HG03045 (cell line): Measurements from ENCODE around the gene SLC49A3.
"Not testable (repeated sequence)": the region's sequence is repeated elsewhere in the genome, so short reads cannot be mapped to it uniquely, and the experiment has no call there.

ENCODE experiments used
- ATAC-seq: cut with Tn5 transposase; IDR thresholded peaks from one replicate; pipeline ENCODE4 v1.9.1; 2021; ENCODE audit warnings: mild to moderate bottlenecking, moderate library complexity; ENCODE audit not compliant: unreplicated experiment

SLC49A3 gene

DNA sequence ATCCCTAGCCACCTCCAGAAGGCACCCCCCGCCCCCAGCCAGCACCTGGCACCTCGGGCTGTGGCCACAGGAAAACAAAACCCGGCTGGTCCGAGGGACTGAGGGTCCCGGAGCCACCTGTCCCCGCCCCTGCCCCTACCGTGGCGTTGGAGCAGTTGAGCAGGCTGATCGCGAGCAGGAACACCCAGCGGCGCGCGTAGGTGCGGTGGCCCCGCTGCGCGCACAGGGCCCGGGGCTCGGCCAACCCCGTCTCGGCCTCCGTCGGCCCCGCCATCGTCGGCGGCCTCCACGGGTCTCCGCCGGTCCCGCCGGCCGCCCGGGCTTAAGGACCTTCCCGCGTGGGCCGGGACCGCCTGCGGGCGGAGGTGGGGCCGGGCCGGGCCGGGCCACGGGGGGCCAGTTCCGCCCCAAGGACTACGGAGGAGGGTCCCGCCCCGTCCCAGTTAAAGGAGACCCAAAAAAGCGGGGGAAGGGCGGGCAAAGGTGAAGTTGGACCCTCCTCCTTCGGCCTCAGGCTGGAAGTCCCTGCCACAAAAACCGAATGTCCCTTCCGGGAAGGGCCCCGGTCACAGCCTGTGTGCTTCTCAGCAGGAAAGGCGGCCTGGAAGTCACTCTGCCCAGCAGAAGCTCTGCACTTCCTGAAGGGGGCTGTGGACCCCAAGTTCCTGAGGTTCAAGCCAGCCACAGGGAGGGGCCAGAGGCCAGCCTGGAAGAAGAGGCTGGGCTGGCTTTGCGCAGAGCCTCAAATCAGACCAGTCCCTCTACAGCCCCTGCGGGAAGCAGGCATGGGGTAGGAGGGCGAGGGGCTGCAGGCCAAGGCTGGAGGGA is at the start of gene SLC49A3:
TSS of gene SLC49A3 (minus strand) at position 298 of the 828 bp plus-strand sequence. CDS start at position 274, 24 bp downstream.
- ATAC-seq = no peak

DNA sequence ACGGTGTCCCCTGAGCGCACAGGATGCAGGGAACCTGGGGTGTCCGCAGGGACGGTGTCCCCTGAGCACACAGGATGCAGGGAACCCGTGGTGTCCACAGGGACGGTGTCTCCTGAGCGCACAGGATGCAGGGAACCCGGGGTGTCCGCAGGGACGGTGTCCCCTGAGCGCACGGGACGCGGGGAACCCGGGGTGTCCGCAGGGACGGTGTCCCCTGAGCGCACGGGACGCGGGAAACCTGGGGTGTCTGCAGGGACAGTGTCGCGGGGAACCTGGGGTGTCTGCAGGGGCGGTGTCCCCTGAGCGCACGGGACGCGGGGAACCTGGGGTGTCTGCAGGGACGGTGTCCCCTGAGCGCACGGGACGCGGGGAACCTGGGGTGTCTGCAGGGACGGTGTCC is 47.6 kb upstream of the SLC49A3 start:
- not testable (repeated sequence) for ATAC-seq

DNA sequence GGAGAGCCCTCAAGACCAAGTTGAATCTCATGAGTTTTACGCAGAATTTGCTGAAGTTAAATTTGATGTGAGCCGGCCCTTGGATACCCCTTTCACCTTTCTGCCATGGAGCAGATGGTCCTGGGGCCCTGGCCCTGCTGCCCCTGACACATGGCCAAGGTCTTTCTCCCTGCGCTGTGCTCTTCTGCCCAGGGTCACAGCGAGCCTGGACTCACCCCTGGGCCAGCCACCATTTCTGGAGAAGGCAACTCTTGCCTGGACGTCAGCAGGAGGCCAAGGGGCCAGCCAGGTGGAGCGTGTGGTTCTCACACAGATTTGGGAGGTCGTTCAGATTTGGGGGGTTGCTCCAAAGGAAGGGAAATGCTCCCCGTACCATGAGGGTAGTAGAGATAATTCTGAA is 46.6 kb upstream of the SLC49A3 start:
- no peak for ATAC-seq

DNA sequence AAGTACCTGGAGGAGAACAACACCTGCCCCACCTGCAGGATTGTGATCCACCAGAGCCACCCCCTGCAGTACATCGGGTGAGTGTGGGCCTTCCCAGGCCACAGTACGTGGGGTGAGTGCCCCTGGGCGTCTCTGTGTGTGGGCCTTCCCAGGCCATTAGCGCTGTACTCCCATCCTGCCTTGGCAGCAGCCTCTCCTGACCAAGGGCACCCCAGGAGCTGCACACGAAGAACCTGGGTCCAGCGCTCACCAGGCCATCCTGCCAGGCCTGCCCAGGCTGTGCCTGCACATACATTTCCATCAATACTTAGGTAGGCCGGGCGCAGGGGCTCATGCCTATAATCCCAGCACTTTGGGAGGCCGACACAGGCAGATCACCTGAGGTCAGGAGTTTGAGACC is 46.0 kb upstream of the SLC49A3 start:
- ATAC-seq = no peak

DNA sequence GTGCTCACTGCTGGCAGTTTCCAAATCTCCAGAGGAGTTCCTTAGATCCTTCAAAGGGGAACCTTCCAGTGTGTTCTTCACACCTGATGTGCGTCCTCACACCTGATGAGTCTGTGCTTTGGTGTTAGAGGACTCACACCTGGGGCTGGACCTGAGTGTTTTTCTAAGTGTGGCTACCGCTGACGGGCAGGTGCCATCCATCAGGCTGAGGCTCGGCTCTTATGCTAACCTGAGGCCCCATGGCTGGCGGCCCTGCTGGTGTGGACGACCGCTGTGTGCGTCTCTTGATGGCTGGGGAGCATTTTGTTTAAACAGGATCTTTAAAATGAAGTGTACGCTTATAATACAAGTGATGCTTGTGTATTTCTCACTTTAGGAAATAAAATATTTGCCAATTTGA is 45.1 kb upstream of the SLC49A3 start:
- no peak for ATAC-seq

DNA sequence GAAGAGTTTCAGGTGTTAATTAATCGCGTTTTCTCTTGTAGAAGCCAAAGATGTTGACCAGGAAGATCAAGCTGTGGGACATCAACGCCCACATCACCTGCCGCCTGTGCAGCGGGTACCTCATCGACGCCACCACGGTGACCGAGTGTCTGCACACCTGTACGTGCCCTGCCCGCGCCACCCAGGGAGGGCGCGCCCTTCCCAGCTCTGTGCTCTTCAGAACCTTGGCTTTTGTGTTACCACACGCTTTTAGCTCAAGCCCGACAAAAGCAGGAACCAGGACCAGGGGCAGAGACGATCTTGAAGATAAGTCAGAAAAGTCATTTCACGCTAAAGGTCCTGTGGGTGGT is 44.7 kb upstream of the SLC49A3 start:
- ATAC-seq = no peak

DNA sequence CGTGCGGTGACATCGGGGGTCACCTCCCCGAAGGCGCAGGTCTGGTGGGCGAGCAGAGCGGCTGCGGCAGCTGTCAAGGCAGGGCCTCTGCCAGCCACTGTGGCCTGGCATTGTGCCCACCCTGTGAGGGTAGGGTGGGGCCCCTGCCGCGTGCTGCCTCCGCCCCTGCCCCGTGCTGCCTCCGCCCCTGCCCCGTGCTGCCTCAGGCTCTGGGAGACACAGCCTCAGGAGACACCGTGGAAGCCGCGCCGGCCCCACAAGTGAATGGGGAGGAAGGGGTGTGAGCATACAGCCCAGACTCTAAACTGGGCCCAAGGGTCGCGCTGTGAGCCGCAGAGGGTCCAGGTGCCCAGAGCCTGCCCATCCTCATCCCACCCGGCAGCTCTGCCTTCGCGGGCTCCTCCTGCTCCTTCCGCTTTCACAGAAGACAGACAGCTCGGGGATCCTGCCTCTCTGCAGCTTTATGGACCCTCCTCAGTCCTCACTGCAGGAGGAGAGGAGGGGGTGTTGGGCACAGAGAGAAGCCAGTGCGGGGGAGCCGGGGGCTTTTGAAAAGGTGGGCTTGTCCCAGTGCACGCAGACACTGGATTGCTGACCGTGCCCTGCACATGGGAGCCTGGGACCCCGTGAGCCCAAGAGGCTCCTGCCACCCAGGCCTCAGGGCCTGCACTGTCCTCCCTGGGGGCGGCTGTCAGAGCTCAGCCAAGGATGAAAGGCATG is 44.1 kb upstream of the SLC49A3 start:
- ATAC-seq = no peak

DNA sequence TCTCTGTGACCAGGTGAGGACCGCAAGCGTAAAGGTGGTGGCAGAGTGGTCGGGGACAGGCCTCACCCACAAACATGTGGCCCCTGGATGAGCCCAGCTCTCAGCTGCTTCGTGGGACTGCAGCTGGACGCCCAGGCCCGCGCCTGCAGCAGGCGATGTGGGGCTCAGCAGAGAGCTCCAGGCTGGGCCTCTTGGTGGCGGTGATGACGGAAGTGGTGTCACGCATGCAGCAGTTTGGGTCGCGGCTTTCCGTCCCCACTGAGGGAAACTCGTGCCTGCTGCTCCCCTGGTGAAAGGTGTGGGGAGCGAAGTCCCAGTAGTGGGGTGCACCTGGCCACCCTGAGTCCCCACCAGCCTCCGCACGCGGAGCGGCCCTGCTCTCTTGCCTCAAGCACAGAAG is 43.5 kb upstream of the SLC49A3 start:
- ATAC-seq = no peak

DNA sequence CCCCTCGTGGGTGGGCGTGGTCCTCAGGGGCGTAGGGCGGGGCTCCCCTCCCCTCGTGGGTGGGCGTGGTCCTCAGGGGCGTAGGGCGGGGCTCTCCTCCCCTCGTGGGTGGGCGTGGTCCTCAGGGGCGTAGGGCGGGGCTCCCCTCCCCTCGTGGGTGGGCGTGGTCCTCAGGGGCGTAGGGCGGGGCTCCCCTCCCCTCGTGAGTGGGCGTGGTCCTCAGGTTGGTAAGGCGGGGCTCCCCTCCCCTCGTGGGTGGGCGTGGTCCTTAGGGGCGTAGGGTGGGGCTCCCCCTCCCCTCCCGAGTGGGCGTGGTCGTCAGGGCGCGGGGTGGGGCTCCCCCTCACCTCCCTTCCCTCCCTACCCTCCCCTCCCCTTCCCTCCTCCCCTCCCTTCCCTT is 43.0 kb upstream of the SLC49A3 start:
- ATAC-seq = not testable (repeated sequence)

DNA sequence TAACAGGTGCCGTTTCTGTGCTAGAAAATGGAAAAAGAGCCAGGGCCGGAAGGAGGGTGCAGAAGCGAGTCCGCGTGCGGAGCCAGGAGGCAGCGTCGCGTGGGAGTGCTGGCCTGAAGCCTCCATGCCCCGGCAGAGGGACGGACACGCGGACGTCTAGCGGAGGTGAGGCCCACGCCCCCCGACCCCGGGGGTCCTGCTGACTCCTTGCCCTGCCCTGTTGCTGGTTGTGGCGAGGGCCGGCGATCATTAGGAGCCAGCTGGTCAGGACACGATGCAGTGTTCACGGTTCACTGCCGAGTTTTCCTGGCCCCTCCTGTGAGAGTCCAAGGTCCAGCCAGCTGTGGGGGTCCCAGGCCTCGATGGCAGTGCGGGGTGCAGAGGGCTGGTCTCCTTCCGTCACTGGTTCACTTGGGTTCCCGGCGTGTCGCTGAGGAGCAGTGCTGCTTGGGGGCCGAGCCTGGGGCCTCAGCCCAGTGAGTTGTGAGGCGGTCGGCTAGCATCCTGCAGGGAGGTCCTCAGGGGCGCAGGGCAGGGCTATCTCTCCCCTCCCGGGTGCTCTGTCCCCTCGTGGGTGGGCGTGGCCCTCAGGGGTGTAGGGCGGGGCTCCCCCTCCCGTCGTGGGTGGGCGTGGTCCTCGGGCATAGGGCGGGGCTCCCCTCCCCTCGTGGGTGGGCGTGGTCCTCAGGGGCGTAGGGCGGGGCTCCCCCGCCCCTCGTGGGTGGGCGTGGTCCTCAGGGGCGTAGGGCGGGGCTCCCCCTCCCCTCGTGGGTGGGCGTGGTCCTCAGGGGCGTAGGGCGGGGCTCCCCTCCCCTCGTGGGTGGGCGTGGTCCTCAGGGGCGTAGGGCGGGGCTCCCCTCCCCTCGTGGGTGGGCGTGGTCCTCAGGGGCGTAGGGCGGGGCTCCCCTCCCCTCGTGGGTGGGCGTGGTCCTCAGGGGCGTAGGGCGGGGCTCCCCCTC is 42.3 kb upstream of the SLC49A3 start:
- ATAC-seq = not testable (repeated sequence)

DNA sequence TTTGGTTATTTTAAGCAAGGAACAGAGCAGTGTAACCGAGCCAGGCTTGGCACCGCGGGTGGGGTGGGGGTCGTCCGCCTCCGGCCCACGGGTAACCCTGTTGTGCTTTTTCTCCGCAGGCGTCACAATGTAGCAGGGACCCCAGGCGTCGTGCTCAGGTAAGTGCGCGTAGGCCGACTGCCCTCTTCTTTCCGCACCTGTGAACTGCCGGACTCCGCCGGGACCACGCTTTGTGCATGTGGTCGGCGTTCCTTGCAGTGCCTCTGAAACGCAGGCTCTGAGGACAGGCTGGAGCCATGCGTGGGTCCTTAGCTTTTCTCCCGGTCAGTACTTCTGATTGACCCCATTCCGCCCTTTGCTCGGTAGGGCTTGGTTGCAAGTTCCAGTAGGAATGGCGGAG is 41.6 kb upstream of the SLC49A3 start:
- no peak for ATAC-seq

DNA sequence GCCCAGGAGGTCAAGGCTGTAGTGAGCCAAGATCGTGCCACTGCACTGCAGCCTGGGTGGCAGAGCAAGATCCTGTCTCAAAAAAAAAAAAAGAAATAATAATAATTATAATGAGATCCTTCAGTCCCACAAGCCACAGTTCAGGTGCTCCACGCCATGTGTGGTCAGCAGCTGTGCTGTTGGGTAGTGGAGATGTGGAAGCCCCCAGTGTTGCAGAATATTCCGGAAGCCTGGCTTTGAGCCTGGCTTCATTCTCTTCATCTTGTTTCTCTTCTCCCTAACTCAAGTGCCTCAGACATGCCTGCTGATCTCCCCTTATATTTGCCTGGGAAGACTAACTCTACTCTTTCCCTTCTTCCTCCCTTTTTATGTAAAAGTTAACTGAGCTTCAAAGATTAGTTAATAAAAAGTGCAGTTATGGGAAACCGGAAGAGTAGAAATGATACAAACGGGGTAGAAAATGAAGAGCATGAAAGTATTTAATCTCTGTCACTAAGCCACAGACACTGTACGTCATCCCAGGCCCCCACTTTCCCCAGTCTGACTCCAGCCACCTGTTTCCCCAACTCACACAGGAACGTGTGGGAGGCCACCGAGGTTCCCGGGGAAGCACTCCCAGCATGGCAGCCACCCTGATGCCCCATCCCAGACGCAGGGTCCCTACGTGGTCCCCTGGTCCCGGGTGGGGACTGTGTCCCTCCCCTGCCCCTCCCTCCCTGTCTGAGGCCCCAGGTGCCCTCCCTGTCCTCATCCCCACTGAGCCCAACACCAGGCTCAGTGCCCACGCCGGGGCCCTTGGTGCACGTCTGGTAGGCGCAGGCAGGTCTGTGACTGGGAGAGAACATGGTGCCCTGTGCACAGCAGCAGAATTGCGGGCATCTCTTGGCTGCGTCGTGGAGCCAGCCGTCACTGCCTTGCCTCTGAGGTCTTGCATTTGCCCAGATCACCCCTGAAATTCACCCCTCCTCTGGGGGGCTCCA is 40.7 kb upstream of the SLC49A3 start:
- ATAC-seq = no peak

DNA sequence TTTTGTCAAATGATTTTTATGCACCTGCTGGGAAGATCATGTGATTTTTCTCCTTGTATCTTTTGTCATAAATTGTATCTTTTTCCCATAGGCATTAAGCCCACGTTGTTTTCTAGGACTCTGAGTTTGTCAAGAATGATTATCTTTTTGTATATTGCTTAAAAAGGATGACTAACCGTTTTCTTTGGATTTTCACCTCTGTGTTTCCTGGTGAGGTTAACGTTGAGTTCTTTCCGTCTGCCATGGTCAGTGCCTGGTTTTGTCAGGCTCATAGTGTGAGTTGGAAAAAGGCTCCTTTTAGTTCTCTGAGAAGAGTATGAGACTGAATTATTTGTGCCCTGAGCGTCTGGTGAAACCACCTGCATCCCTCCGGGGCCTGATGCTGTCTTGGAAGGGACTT is 38.6 kb upstream of the SLC49A3 start:
- ATAC-seq = no peak

DNA sequence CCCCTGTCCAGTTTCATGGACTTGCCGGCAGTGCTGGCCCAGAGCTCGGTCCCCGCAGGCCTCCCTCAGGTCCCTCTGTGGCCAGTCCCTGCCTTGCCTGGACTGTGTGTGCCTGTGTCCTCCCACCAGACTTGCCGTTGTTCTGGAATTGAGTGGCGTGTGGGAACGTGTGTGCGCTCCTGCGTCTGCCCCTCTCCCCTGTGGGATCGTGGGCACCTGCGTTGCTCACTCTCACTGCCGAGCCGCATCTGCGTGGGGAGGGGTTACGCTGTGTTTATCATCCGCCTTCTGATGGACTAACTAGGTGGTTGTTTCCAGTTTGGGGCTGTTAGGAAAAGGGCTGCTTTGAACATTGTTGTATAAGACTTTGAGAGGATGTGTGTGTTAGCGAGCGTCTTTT is 37.9 kb upstream of the SLC49A3 start:
- ATAC-seq = no peak

DNA sequence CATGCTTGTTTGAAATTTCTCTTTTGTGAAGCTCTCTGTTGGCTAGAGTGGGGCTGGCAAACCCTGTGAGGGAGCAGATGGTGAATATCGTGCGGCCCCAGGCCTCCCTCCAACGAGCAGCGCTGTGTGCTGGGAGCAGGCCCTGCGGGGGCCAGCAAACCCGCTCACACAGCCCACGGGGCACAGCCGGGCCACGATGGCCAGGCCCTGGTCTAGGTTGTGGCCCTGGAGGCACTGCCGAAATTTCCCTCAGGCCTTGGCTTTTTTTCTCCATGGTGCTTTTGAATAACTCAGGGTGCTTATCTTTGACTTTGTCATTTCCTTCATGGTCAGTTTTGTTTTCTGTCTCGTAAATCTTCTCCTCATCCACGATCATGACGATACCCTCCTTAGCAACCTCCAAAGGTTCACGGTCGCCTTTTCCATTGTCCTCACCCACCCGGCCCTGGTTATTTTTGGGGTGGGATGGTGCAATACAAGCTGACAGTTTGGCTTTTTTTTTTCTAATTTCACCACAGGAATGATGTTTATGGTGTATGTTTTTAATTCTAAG is 37.4 kb upstream of the SLC49A3 start:
- ATAC-seq = no peak

DNA sequence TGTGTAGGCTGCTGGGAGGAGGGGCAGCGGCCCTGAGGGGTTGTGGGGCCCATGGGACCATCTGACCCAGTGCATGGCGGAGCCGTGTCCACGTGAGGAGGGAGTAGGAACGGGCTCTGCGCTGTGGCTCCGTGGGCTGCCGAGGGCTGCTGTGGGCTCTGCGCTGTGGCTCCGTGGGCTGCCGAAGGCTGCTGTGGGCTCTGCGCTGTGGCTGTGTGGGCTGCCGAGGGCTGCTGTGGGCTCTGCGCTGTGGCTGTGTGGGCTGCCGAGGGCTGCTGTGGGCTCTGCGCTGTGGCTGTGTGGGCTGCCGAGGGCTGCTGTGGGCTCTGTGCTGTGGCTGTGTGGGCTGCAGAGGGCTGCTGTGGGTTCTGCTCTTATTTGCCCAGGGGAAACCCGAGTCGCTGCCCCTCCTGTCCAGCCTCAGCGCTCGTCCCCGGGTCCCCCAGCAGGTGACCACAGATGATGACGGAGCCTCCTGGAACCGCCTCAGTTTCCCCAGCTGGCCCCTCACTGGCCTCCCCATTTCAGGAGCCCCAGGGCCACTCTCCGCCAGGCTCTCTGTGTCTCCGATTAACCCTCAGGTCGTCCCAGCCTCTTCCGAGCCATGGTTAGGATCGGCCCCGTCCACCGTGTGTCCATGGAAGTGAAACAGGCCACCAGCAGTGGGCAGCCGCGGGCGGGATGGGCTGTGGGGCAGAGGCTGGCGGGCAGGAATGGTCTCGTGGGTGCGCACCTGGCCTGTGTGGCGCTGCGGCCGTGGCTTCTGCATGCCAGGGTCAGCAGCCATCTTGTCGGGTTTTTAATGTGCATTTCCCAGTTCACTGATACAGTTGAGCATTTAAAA is 36.7 kb upstream of the SLC49A3 start:
- ATAC-seq = no peak

DNA sequence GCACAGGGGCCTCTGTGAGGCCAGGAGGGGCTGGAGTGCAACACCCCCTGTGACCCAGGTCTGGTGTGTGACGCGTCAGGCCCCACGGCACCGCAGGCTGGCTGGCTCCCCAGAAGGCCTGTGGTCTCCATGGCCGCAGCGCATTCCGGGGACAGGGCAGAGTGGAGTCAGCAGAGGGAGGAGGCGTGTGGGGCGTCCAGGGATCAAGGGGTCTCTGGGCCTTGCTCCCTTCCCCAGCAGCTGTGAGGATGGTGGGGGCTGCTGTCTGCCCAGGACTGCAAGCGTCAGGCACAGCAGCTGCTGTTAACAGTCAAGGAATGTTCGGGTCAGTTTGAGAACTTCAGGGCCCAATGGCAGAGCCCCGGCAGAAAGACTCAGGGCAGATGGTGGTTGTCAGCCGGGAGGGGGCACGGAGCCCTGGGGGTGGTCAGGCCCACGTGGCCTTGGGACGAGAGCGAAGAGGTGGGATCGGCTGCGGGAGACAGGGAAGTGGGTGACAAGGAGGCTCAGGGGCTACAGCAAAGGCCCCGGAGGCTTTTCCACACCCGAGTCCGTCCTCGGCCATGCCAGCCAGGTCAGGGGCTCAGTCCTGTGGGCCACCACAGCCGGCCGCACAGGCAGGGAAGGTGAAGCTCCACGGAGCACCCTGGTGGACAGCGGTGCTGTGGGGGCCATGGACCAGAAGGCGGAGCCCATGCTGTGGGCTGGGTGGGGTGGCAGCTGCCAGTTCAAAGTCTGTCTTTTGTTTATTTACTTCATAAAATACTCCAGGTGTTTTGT is 35.0 kb upstream of the SLC49A3 start:
- ATAC-seq = no peak

DNA sequence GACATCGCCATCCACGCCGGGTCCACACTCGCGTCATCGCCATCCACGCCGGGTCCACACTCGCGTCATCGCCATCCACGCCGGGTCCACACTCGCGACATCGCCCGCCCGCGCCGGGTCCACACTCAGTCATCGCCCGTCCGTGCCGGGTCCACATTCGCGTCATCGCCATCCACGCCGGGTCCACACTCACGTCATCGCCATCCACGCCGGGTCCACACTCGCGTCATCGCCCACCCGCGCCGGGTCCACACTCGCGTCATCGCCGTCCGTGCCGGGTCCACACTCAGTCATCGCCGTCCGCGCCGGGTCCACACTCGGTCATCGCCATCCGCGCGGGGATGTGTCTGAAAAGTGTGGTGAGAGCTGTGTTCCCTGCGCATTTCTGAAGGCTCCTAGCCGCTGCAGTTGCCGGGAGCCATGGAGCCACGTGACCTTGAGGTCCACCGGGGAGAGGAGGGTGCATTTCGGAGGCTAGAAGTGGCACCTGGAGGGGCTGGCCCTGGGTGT is 34.0 kb upstream of the SLC49A3 start:
- no peak for ATAC-seq
